A673 (cell line): ENCODE results near the gene FCRLA.

ENCODE experiments used
- CTCF ChIP-seq: fragments of 300-800, 200-600 bp; sonication (generic); conservative IDR thresholded peaks from 2 replicates; pipeline ENCODE4 v1.5.1; 2017; ENCODE audit warnings: low read depth, mild to moderate bottlenecking, antibody characterized with exemption, low read length, moderate library complexity, mixed read lengths
- EZH2 ChIP-seq: fragments of 200-600 bp; sonication (generic); IDR thresholded peaks from 2 replicates; pipeline ENCODE4 v1.6.1; 2017; ENCODE audit warnings: borderline replicate concordance, low read depth, mild to moderate bottlenecking, mixed read lengths, antibody characterized with exemption, low read length; ENCODE audit not compliant: poor library complexity, severe bottlenecking

- no peak for TF ChIP-seq CTCF
- TF ChIP-seq EZH2 = no peak
Measured at GRCh38 chr1:161735837-161736236, 28.8 kb downstream of the FCRLA start.
